ENCODE measurements around the gene RASA3. TPM values are rescaled to one million over a fixed set of nuclear protein-coding genes. Genes with fewer than 3 reads are reported as not detected.

Gene RASA3
- total and polyA plus RNA-seq, 5 donors from 2014 or later, result 93.8 to 265 (median 99.6) TPM

DNA sequence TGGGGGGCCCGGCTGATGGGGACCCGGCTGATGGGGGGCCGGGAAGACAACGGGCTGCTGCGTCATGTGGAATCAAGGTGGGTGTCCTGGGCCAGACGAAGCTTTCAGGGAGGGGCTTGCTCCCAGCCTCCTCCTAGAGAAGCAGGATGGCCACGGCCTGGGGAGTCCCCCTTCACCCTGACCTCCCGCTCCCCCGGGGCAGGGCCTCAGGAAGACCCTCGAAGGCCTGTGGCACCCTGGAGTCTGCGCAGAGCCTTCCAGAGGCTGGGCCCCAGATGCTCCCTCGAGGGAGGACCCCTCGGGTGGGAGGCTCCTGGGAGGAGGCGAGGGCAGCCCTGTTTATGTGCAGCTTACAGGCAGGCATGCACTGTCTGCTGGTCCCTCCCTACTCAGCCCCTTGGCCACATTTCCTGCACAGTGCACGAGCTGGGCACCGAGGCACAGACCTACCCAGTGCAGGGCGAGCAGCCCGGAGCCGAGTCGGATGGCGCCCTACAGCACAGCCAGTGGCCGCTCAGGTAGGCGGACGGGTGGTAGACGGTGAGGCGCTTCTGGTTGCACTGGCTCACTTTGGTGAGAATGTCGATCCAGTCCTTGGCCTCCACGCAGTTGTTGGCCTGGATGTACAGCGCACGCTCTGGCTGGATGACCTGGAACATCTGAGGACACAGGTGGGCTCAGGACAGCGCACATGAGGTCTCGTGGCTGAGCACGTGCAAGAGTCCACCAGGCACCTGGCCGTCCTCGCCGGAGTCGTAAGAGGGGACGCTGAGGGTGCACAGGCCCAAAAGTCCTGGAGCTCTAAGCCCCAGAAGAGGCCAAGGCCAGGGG is 136.1 kb downstream of the RASA3 start:
- ATAC-seq (ENCODE audit: low read depth in 2 of 2), result no peak
- H3K27me3 ChIP-seq (ENCODE audit: control insufficient read depth, insufficient read depth, low read length), result no peaks in the 10 kb centered on the region
- peaks cover 81% of the 10 kb centered on the region for H3K36me3 ChIP-seq (ENCODE audit: control insufficient read depth, insufficient read depth, low read length)
- Mint-ChIP-seq H3K27ac (no peak overlapping the region), H3K9me3 (peaks cover 0 to 3% (median 0%) of the 10 kb centered on the region in 7 donors), H3K4me1 (peaks cover 4 to 6% (median 5%) of the 10 kb centered on the region in 4 donors), H3K4me3 (no peak overlapping the region), H3K36me3 (peaks cover 36% of the 10 kb centered on the region), H3K27me3 (no peaks in the 10 kb centered on the region)
- H3K9me3 ChIP-seq (ENCODE audit: control insufficient read depth in 2 of 2, low read length in 2 of 2), result no peaks in the 10 kb centered on the region
- no peak for DNase-seq
- no peak overlapping the region for H3K27ac ChIP-seq (ENCODE audit: insufficient read depth, low read length, poor library complexity, severe bottlenecking)
- H3K4me1 ChIP-seq (ENCODE audit: control insufficient read depth, insufficient read depth, low read length, poor library complexity, severe bottlenecking), result no peaks in the 10 kb centered on the region
- H3K4me3 ChIP-seq (ENCODE audit: low read depth, low read length), result no peak overlapping the region

DNA sequence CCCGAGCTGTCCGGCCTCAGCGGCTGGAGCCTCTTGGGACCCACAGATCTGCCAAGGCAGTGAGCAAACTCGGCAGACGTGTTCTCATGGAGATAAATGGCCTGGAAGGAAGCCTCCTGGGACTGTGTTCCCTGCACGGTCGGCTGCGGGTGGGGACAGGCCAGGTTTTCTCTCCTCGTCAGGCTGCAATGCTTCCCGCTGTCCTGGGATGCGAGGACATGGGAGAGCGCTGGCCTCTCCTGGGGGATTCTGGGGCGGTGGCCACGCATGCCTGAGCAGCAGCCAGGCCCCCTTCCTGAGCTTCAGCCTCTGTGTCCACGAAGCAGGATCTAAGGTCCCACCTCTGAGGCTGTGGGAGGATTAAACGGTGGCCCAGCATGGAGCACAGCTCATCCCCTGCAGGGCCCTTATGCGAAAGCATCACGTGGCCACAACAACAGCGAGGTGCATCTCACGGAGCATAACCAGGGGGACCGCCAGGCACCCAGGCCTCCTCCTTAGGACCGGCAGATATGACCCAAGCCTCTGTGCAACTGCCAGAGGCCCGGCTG is 137.3 kb downstream of the RASA3 start:
- peaks cover 42% of the 10 kb centered on the region for H3K36me3 Mint-ChIP-seq

DNA sequence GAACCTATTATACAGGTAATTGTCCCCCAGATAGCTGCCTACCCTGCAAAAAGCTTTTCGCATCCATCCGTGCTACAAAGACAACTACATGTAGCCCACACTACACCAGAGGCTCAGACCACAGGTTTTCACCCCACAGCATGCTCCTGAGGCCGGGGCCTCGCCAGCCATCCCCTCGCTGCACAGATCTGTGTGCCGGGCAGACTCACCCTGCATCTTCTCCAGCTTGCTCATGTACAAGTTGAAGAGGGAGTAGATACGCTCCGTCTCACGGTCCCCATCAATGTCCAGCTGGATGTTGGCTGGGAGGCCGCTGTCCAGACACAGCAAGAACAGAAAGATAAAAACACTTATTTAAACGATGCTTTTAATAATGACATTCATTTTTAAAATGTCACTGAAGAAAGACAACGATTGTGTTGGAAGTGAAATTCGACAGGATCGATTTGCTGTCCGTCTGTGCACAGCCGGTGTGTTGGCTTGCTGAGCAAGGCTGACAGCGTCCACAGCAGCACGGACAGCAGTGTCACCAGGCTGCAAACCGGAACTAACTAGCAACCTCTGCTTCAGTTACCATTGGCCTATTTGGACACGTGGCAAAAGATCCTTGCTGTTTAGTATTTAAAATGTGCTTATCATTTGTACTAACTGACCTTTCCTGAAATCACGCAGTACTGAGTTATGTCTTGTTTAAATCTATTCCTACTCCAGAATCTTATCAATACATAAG is 140.0 kb downstream of the RASA3 start:
- ATAC-seq (ENCODE audit: low read depth in 2 of 2) (no peak), DNase-seq (no peak)
- H3K27me3 Mint-ChIP-seq, result peaks cover 6% of the 10 kb centered on the region
- Histone ChIP-seq H3K27ac (ENCODE audit: insufficient read depth, low read length, poor library complexity, severe bottlenecking) (no peak overlapping the region), H3K4me1 (ENCODE audit: control insufficient read depth, insufficient read depth, low read length, poor library complexity, severe bottlenecking) (no peaks in the 10 kb centered on the region), H3K4me3 (ENCODE audit: low read depth, low read length) (no peak overlapping the region), H3K36me3 (ENCODE audit: control insufficient read depth, insufficient read depth, low read length) (peaks cover 70% of the 10 kb centered on the region), H3K27me3 (ENCODE audit: control insufficient read depth, insufficient read depth, low read length) (no peaks in the 10 kb centered on the region), H3K9me3 (ENCODE audit: control insufficient read depth in 2 of 2, low read length in 2 of 2) (no peaks in the 10 kb centered on the region)
- H3K27ac Mint-ChIP-seq, result peak overlapping the region in 2 of 3 donors; percentile 32 to 91
- H3K9me3 Mint-ChIP-seq, result peaks cover 0 to 6% (median 0%) of the 10 kb centered on the region in 7 donors
- peaks cover 44% of the 10 kb centered on the region for H3K36me3 Mint-ChIP-seq
- peaks cover 3 to 5% (median 4%) of the 10 kb centered on the region in 4 donors for H3K4me1 Mint-ChIP-seq
- peak overlapping the region in 2 of 4 donors; percentile 5 to 31 for H3K4me3 Mint-ChIP-seq

More for the DNA sequence above, 137.3 kb downstream of the RASA3 start:
- no peak overlapping the region for H3K4me3 Mint-ChIP-seq
- Histone ChIP-seq H3K9me3 (ENCODE audit: control insufficient read depth in 2 of 2, low read length in 2 of 2) (no peaks in the 10 kb centered on the region), H3K27me3 (ENCODE audit: control insufficient read depth, insufficient read depth, low read length) (no peaks in the 10 kb centered on the region), H3K4me1 (ENCODE audit: control insufficient read depth, insufficient read depth, low read length, poor library complexity, severe bottlenecking) (no peaks in the 10 kb centered on the region), H3K36me3 (ENCODE audit: control insufficient read depth, insufficient read depth, low read length) (peaks cover 80% of the 10 kb centered on the region), H3K27ac (ENCODE audit: insufficient read depth, low read length, poor library complexity, severe bottlenecking) (no peak overlapping the region), H3K4me3 (ENCODE audit: low read depth, low read length) (no peak overlapping the region)
- no peak for DNase-seq
- peak overlapping the region in 1 of 3 donors; percentile 32 for H3K27ac Mint-ChIP-seq
- peak in 1 of 2 donors; percentile 9 for ATAC-seq (ENCODE audit: low read depth in 2 of 2)
- H3K27me3 Mint-ChIP-seq, result no peaks in the 10 kb centered on the region
- peaks cover 0 to 3% (median 0%) of the 10 kb centered on the region in 7 donors for H3K9me3 Mint-ChIP-seq
- peaks cover 4 to 6% (median 5%) of the 10 kb centered on the region in 4 donors for H3K4me1 Mint-ChIP-seq

DNA sequence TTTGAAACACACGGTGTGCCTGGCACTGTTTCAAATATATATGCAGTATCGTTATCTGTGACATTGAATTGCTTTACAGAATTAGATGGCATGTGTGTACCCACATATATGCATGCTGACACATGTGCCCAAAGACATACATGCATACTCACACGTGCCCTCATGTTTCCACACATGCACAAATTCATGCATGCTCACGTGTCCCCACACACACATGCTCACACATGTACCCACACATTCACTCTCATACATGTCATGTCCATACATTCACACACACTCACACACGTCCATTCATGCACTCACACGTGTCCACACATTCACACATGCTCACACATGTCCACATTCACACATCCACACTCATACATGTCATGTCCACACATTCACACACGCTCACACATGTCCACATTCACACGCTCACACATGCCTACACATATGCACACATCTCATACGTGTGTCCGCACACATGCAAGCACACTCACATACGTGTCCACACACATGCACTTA is 140.7 kb downstream of the RASA3 start:
- Histone ChIP-seq H3K4me1 (ENCODE audit: control insufficient read depth, insufficient read depth, low read length, poor library complexity, severe bottlenecking) (no peaks in the 10 kb centered on the region), H3K9me3 (ENCODE audit: control insufficient read depth in 2 of 2, low read length in 2 of 2) (no peaks in the 10 kb centered on the region), H3K27ac (ENCODE audit: insufficient read depth, low read length, poor library complexity, severe bottlenecking) (no peak overlapping the region), H3K36me3 (ENCODE audit: control insufficient read depth, insufficient read depth, low read length) (peaks cover 63% of the 10 kb centered on the region), H3K4me3 (ENCODE audit: low read depth, low read length) (no peak overlapping the region), H3K27me3 (ENCODE audit: control insufficient read depth, insufficient read depth, low read length) (no peaks in the 10 kb centered on the region)
- Mint-ChIP-seq H3K36me3 (peaks cover 40% of the 10 kb centered on the region), H3K4me3 (peak overlapping the region in 3 of 4 donors; percentile 5 to 31 (median 23)), H3K27me3 (peaks cover 6% of the 10 kb centered on the region), H3K27ac (peak overlapping the region in 1 of 3 donors; percentile 91), H3K4me1 (peaks cover 3 to 5% (median 4%) of the 10 kb centered on the region in 4 donors), H3K9me3 (peaks cover 0 to 6% (median 0%) of the 10 kb centered on the region in 7 donors)
- DNase-seq (no peak), ATAC-seq (ENCODE audit: low read depth in 2 of 2) (no peak)

DNA sequence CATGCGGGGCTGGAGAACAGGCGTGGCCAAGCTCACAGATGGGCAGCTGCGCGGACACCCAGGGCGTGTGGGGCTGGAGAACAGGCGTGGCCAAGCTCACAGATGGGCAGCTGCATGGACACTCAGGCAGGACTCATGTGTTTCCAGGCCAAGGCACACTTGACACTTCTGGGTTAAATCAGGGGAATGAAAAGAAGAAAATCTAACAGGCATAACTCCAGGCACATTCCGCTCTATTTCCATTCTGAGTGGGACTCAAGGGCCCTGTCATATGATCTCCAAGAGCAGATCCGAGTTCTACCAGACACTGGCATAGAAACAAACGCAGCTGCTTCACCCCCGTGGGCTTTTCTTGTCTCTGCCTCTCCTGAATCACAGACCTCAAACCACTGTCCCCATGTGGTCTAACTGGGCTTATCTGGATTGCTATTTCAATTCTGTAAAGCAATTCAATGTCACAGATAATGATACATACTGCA is 141.2 kb downstream of the RASA3 start:
- Histone ChIP-seq H3K27me3 (ENCODE audit: control insufficient read depth, insufficient read depth, low read length) (no peaks in the 10 kb centered on the region), H3K36me3 (ENCODE audit: control insufficient read depth, insufficient read depth, low read length) (peaks cover 58% of the 10 kb centered on the region), H3K4me1 (ENCODE audit: control insufficient read depth, insufficient read depth, low read length, poor library complexity, severe bottlenecking) (no peaks in the 10 kb centered on the region), H3K9me3 (ENCODE audit: control insufficient read depth in 2 of 2, low read length in 2 of 2) (no peaks in the 10 kb centered on the region), H3K4me3 (ENCODE audit: low read depth, low read length) (no peak overlapping the region), H3K27ac (ENCODE audit: insufficient read depth, low read length, poor library complexity, severe bottlenecking) (no peak overlapping the region)
- H3K9me3 Mint-ChIP-seq, result peaks cover 0 to 6% (median 0%) of the 10 kb centered on the region in 7 donors
- H3K27ac Mint-ChIP-seq, result no peak overlapping the region
- H3K4me3 Mint-ChIP-seq, result no peak overlapping the region
- DNase-seq, result no peak
- peaks cover 3 to 5% (median 4%) of the 10 kb centered on the region in 4 donors for H3K4me1 Mint-ChIP-seq
- peaks cover 6% of the 10 kb centered on the region for H3K27me3 Mint-ChIP-seq
- peaks cover 40% of the 10 kb centered on the region for H3K36me3 Mint-ChIP-seq
- no peak for ATAC-seq (ENCODE audit: low read depth in 2 of 2)

DNA sequence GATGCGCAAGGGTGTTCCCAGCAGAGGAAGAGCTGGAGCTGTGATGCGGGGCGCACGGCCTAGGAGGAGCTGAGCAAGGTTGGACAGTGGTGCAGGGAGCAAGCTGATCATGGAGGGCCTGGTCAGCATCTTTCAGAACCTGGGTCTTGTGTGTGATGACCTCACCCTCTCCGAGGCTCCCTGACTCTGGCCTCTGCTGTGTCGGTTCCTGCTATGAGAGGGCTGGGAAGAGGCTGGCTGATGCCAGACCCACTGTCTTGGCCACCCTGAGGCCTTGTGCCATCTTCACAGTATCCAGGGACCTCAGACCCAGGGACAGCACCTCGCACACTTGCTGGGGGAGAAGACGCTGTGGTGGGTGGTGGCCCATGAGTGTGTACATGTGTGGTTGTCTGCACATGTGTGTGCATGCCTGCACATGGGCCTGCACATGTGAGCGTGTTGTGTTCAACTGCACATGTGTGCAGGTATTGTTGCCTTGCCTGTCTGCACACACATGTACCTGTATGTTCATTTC is 142.0 kb downstream of the RASA3 start:
- Histone ChIP-seq H3K27me3 (ENCODE audit: control insufficient read depth, insufficient read depth, low read length) (no peaks in the 10 kb centered on the region), H3K4me3 (ENCODE audit: low read depth, low read length) (no peak overlapping the region), H3K27ac (ENCODE audit: insufficient read depth, low read length, poor library complexity, severe bottlenecking) (no peak overlapping the region), H3K4me1 (ENCODE audit: control insufficient read depth, insufficient read depth, low read length, poor library complexity, severe bottlenecking) (no peaks in the 10 kb centered on the region), H3K36me3 (ENCODE audit: control insufficient read depth, insufficient read depth, low read length) (peaks cover 55% of the 10 kb centered on the region), H3K9me3 (ENCODE audit: control insufficient read depth in 2 of 2, low read length in 2 of 2) (no peaks in the 10 kb centered on the region)
- Mint-ChIP-seq H3K4me1 (peaks cover 3 to 5% (median 4%) of the 10 kb centered on the region in 4 donors), H3K9me3 (peaks cover 0 to 6% (median 0%) of the 10 kb centered on the region in 7 donors), H3K27ac (no peak overlapping the region), H3K36me3 (peaks cover 40% of the 10 kb centered on the region), H3K4me3 (no peak overlapping the region), H3K27me3 (peaks cover 6% of the 10 kb centered on the region)
- DNase-seq (no peak), ATAC-seq (ENCODE audit: low read depth in 2 of 2) (peak in 1 of 2 donors; percentile 27)

All from CD4-positive, CD25-positive, alpha-beta regulatory T cell (primary cell).